Naive thymus-derived CD4-positive, alpha-beta T cell (primary cell): ENCODE data around the gene C11orf68. TPM values are rescaled to one million over a fixed set of nuclear protein-coding genes. Genes with fewer than 3 reads are reported as not detected.
"Not testable (repeated sequence)": the region's sequence is repeated elsewhere in the genome, so short reads cannot be mapped to it uniquely, and the experiment has no call there.

Experiments
- ATAC-seq: fragments of 150-1000 bp; cut with Tn5 transposase; 2 replicates; pipeline ENCODE4 v1.10.0; 2021; ENCODE audit warnings: mild to moderate bottlenecking, moderate library complexity
- CTCF ChIA-PET: fragments of 350-600 bp; sonication (Branson Sonifier 250); formaldehyde crosslinking; loops from one replicate; lab custom pipeline; 2021; ENCODE audit warnings: antibody characterized with exemption; lab: Charles Lee
- POLR2A ChIA-PET: fragments of 350-600 bp; sonication (Branson Sonifier 250); formaldehyde crosslinking; loops from one replicate; lab custom pipeline; 2021; ENCODE audit warnings: antibody characterized with exemption, inconsistent platforms; lab: Charles Lee
- DNase-seq, 9 donors: peaks; one replicate each; pipeline versions ENCODE4 v3.0.0 to v3.0.0-alpha.2; 2020 to 2022; ENCODE audit warnings: mixed read lengths in 1 of 9
- H3K27ac ChIP-seq: one replicate; pipeline ENCODE4 v1.7.0; 2013; ENCODE audit warnings: mild to moderate bottlenecking, low read depth, low read length, moderate library complexity
- H3K27me3 ChIP-seq, 2 donors: one replicate each; pipeline ENCODE4 v1.7.0; 2013; ENCODE audit warnings: low read length in 2 of 2, mild to moderate bottlenecking in 2 of 2, moderate library complexity in 2 of 2; ENCODE audit not compliant: control insufficient read depth in 2 of 2, insufficient read depth in 2 of 2
- H3K36me3 ChIP-seq, 3 experiments: 1 replicate in 2 of 3; 2 replicates in 1 of 3; pipeline ENCODE4 v1.7.0; 2013; ENCODE audit warnings: low read length in 3 of 3, mild to moderate bottlenecking in 3 of 3, moderate library complexity in 1 of 3; ENCODE audit not compliant: insufficient read depth in 3 of 3, control insufficient read depth in 2 of 3
- H3K4me1 ChIP-seq, 2 donors: one replicate each; pipeline ENCODE4 v1.7.0; 2013; ENCODE audit warnings: low read length in 2 of 2, mild to moderate bottlenecking in 2 of 2, moderate library complexity in 1 of 2; ENCODE audit not compliant: control insufficient read depth in 2 of 2, insufficient read depth in 2 of 2
- H3K4me3 ChIP-seq: 2 replicates; pipeline ENCODE4 v1.7.0; 2013; ENCODE audit warnings: mild to moderate bottlenecking, low read length
- H3K9me3 ChIP-seq, 3 experiments: 1 replicate in 2 of 3; 2 replicates in 1 of 3; pipeline ENCODE4 v1.7.0; 2013; ENCODE audit warnings: low read length in 3 of 3; ENCODE audit not compliant: control insufficient read depth in 2 of 3
- H3K27ac Mint-ChIP-seq, 9 donors: one replicate each; pipeline ENCODE4 v1.8.0; 2020 to 2022; ENCODE audit warnings: mixed read lengths in 9 of 9, mild to moderate bottlenecking in 8 of 9, moderate library complexity in 5 of 9, inconsistent platforms in 2 of 9
- H3K27me3 Mint-ChIP-seq, 5 donors: one replicate each; pipeline ENCODE4 v1.8.0; 2021 to 2022; ENCODE audit warnings: mixed read lengths in 5 of 5, mild to moderate bottlenecking in 1 of 5
- H3K36me3 Mint-ChIP-seq, 5 donors: one replicate each; pipeline ENCODE4 v1.8.0; 2020 to 2022; ENCODE audit warnings: mixed read lengths in 5 of 5, mild to moderate bottlenecking in 3 of 5, inconsistent platforms in 1 of 5
- H3K4me1 Mint-ChIP-seq, 7 donors: one replicate each; pipeline ENCODE4 v1.8.0; 2020 to 2022; ENCODE audit warnings: mixed read lengths in 7 of 7, mild to moderate bottlenecking in 3 of 7, inconsistent platforms in 1 of 7
- H3K4me3 Mint-ChIP-seq, 10 donors: one replicate each; pipeline ENCODE4 v1.8.0; 2020 to 2022; ENCODE audit warnings: mild to moderate bottlenecking in 10 of 10, mixed read lengths in 10 of 10, moderate library complexity in 6 of 10, inconsistent platforms in 2 of 10
- H3K9me3 Mint-ChIP-seq, 11 donors: one replicate each; pipeline ENCODE4 v1.8.0; 2020 to 2022; ENCODE audit warnings: mixed read lengths in 11 of 11, mild to moderate bottlenecking in 4 of 11, inconsistent platforms in 1 of 11, moderate library complexity in 1 of 11
- intact Hi-C, 2 donors: fragments of 100-400 bp; cut with micrococcal nuclease; formaldehyde crosslinking; loops; one replicate each; pipeline ENCODE4 v1.15.1; 2023
- polyA plus RNA-seq, 2 donors: library from polyadenylated mRNA; unstranded; fragments of 300-500 nt; fragmentation: Illumina TruSeq; gene quantifications; one replicate each; pipeline ENCODE4 v1.2.3, GENCODE V29; 2021
- total RNA-seq, 6 experiments: library from RNA in 5 of 6; stranded (reverse) in 5 of 6; gene quantifications; 1 replicate in 5 of 6; 2 replicates in 1 of 6; pipeline ENCODE4 v1.2.3 and lab custom pipeline; 2021 to 2026

Gene C11orf68
- total and polyA plus RNA-seq, 7 experiments from 2014 or later, result 18.5 to 104 (median 58.8) TPM

GRCh38 chr11:65953471-65953870, 34.6 kb upstream of the C11orf68 start:
- Histone ChIP-seq H3K4me3 (no peak overlapping the region), H3K4me1 (peaks cover 3 to 16% of the 10 kb centered on the region in 2 donors), H3K27me3 (no peaks in the 10 kb centered on the region), H3K9me3 (no peaks in the 10 kb centered on the region), H3K27ac (no peak overlapping the region), H3K36me3 (no peaks in the 10 kb centered on the region)
- no peak for DNase-seq
- no peak for ATAC-seq
- H3K27ac Mint-ChIP-seq, result no peak overlapping the region
- ChIA-PET CTCF (no interaction called here), POLR2A (interaction anchor here (0.5 kb wide), 1 partner anchor 623 kb away, joined by 3 read pairs; no protein-coding TSS in a partner anchor)
- H3K4me3 Mint-ChIP-seq, result no peak overlapping the region
- peaks cover 0 to 7% (median 0%) of the 10 kb centered on the region in 5 donors for H3K27me3 Mint-ChIP-seq
- intact Hi-C loops, result no loop called here
- peaks cover 3 to 22% (median 18%) of the 10 kb centered on the region in 7 donors for H3K4me1 Mint-ChIP-seq
- H3K36me3 Mint-ChIP-seq, result no peaks in the 10 kb centered on the region
- no peaks in the 10 kb centered on the region for H3K9me3 Mint-ChIP-seq

GRCh38 chr11:65952052-65952521, 33.2 kb upstream of the C11orf68 start:
- Histone ChIP-seq H3K4me3 (no peak overlapping the region), H3K36me3 (no peaks in the 10 kb centered on the region), H3K4me1 (peaks cover 0 to 7% of the 10 kb centered on the region in 2 donors), H3K27me3 (no peaks in the 10 kb centered on the region), H3K9me3 (no peaks in the 10 kb centered on the region), H3K27ac (no peak overlapping the region)
- ATAC-seq (no peak), DNase-seq (no peak)
- no peak overlapping the region for H3K27ac Mint-ChIP-seq
- no peaks in the 10 kb centered on the region for H3K9me3 Mint-ChIP-seq
- no peak overlapping the region for H3K4me3 Mint-ChIP-seq
- POLR2A ChIA-PET, result interaction anchor here (0.6 to 1.4 kb wide), 2 partner anchors 9 to 15 kb away, joined by 3 to 4 read pairs; no protein-coding TSS in a partner anchor
- no peaks in the 10 kb centered on the region for H3K36me3 Mint-ChIP-seq
- CTCF ChIA-PET, result interaction anchor here (0.6 kb wide), 1 partner anchor 68 kb away, joined by 3 read pairs; no protein-coding TSS in a partner anchor
- peaks cover 0 to 9% (median 0%) of the 10 kb centered on the region in 5 donors for H3K27me3 Mint-ChIP-seq
- intact Hi-C loops, result no loop called here
- peaks cover 0 to 11% (median 7%) of the 10 kb centered on the region in 7 donors for H3K4me1 Mint-ChIP-seq

- H3K27me3 Mint-ChIP-seq, H3K4me3 Mint-ChIP-seq, H3K27me3 ChIP-seq, intact Hi-C loops, H3K4me1 ChIP-seq, DNase-seq, H3K9me3 ChIP-seq, H3K36me3 Mint-ChIP-seq, H3K27ac ChIP-seq, H3K36me3 ChIP-seq, H3K4me3 ChIP-seq, H3K9me3 Mint-ChIP-seq, ATAC-seq, H3K27ac Mint-ChIP-seq, H3K4me1 Mint-ChIP-seq: not testable (repeated sequence)
- ChIA-PET CTCF (interaction anchor here (0.6 kb wide), 1 partner anchor 67 kb away, joined by 3 read pairs; no protein-coding TSS in a partner anchor), POLR2A (interaction anchor here (0.6 to 1.4 kb wide), 2 partner anchors 9 to 15 kb away, joined by 3 to 4 read pairs; no protein-coding TSS in a partner anchor)
Measured at GRCh38 chr11:65951641-65952040, 32.8 kb upstream of the C11orf68 start.

DNA sequence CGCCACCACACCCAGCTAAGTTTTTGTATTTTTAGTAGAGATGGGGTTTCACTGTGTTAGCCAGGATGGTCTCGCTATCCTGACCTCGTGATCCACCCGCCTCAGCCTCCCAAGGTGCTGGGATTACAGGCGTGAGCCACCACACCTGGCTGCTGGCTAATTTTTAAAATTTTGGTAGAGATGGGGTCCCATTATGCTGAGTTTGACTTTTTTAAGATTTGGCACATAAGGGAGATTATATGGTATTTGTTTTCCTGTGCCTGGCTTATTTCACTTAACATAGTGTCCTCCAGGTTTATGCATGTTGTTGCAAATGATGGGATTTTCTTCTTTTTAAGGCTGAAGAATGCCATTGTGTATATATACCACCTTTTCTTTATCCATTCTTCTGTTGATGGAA, 31.8 kb upstream of the C11orf68 start:
- H3K36me3 Mint-ChIP-seq, CTCF ChIA-PET, ATAC-seq, H3K27ac ChIP-seq, H3K4me1 Mint-ChIP-seq, intact Hi-C loops, H3K27ac Mint-ChIP-seq, H3K27me3 Mint-ChIP-seq, DNase-seq, H3K4me3 Mint-ChIP-seq, H3K27me3 ChIP-seq, H3K36me3 ChIP-seq, H3K9me3 Mint-ChIP-seq, POLR2A ChIA-PET, H3K9me3 ChIP-seq, H3K4me3 ChIP-seq, H3K4me1 ChIP-seq: not testable (repeated sequence)

DNA sequence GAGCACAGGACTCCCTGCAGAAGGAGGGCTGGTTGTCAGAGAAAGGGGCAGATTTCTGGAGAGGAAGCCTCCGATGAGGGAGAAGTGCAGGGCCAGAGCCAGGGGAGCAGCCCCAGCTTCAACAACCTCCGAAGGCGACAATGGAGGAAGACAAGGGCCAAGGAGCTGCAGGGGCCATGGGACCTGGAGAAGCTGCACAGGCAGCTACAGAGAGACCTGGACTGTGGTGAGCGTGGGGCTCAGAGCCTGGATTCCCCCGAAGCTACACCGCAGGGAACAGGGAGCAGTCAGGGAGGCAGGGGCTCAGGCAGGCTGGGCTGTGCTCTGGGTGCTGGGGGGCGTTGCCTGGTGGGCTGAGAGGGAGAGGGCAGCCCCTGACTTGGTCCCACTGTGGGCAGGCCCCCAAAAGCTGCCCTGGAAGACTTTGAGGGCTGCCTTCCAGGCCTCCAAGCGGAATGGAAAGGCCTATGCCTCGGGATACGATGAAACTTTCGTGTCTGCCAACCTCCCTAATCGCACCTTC, 28.8 kb upstream of the C11orf68 start:
- no peak for ATAC-seq
- Histone ChIP-seq H3K4me3 (no peak overlapping the region), H3K27me3 (no peaks in the 10 kb centered on the region), H3K36me3 (no peaks in the 10 kb centered on the region), H3K4me1 (no peaks in the 10 kb centered on the region), H3K27ac (no peak overlapping the region), H3K9me3 (no peaks in the 10 kb centered on the region)
- DNase-seq, result no peak
- Mint-ChIP-seq H3K36me3 (no peaks in the 10 kb centered on the region), H3K27me3 (peaks cover 0 to 9% (median 0%) of the 10 kb centered on the region in 5 donors), H3K4me3 (no peak overlapping the region), H3K27ac (no peak overlapping the region), H3K4me1 (peaks cover 0 to 4% (median 0%) of the 10 kb centered on the region in 7 donors), H3K9me3 (peaks cover 0 to 2% (median 0%) of the 10 kb centered on the region in 11 donors)
- ChIA-PET CTCF (no interaction called here), POLR2A (interaction anchor here (1.2 kb wide), 1 partner anchor 20 kb away, joined by 5 read pairs; no protein-coding TSS in a partner anchor)
- intact Hi-C loops, result no loop called here

- H3K4me3 Mint-ChIP-seq, result no peak overlapping the region
- H3K27me3 ChIP-seq, result no peaks in the 10 kb centered on the region
- no peaks in the 10 kb centered on the region for H3K4me1 ChIP-seq
- H3K9me3 Mint-ChIP-seq, result peaks cover 0 to 2% (median 0%) of the 10 kb centered on the region in 11 donors
- ATAC-seq (no peak), DNase-seq (no peak)
- no peak overlapping the region for H3K27ac ChIP-seq
- H3K27ac Mint-ChIP-seq, result no peak overlapping the region
- ChIA-PET CTCF (no interaction called here), POLR2A (no interaction called here)
- no peaks in the 10 kb centered on the region for H3K9me3 ChIP-seq
- H3K36me3 Mint-ChIP-seq, result no peaks in the 10 kb centered on the region
- intact Hi-C loops, result no loop called here
- peaks cover 0 to 9% (median 0%) of the 10 kb centered on the region in 5 donors for H3K27me3 Mint-ChIP-seq
- peaks cover 0 to 4% (median 0%) of the 10 kb centered on the region in 7 donors for H3K4me1 Mint-ChIP-seq
- H3K36me3 ChIP-seq, result no peaks in the 10 kb centered on the region
- no peak overlapping the region for H3K4me3 ChIP-seq
Measured at GRCh38 chr11:65947133-65947532, 28.3 kb upstream of the C11orf68 start.
